HepG2 (cell line): ENCODE data around the gene AUTS2. TPM values are rescaled to one million over a fixed set of nuclear protein-coding genes. Genes with fewer than 3 reads are reported as not detected.

Experiments
- ATAC-seq: fragments of 200-7000 bp; cut with Tn5 transposase; 3 replicates; pipeline ENCODE4 v1.9.1; 2020; ENCODE audit warnings: mild to moderate bottlenecking, moderate library complexity
- BruUV-seq: library from RNA; stranded (reverse); fragments of 400-500 nt; replicated peaks from 2 replicates; lab custom pipeline; 2021; lab: Mats Ljungman, UMichigan
- CTCF ChIA-PET: fragments of 300-600 bp; formaldehyde crosslinking; extraction: SDS; loops from one replicate; lab custom pipeline; 2021; ENCODE audit warnings: low total read pairs, inconsistent platforms, low intra/inter-chr PET ratio; lab: Yijun Ruan, JAX
- POLR2A ChIA-PET: fragments of 350-600 bp; sonication (Branson Sonifier 250); formaldehyde crosslinking; loops from one replicate; lab custom pipeline; 2020; ENCODE audit warnings: antibody characterized with exemption, inconsistent platforms; lab: Yijun Ruan, JAX
- DNase-seq: peaks from one replicate; pipeline ENCODE4 v3.0.0-alpha.2; 2015; ENCODE audit warnings: low spot score
- FAIRE-seq: peaks from 3 replicates; lab custom pipeline; 2011; peaks lifted over from hg19 to GRCh38; lab: Jason Lieb, UNC
- H2AFZ ChIP-seq: one replicate; pipeline ENCODE4 v1.6.1; 2011; ENCODE audit warnings: low read length, inconsistent platforms
- H3K27ac ChIP-seq: fragments of 300-600 bp; 3 replicates; pipeline ENCODE4 v1.8.0; 2011; ENCODE audit warnings: mixed run types, mild to moderate bottlenecking, mixed read lengths, low read length, inconsistent platforms; ENCODE audit not compliant: insufficient read depth; ENCODE audit errors: extremely low read length
- H3K27me3 ChIP-seq, 2 experiments: fragments of 200-600 bp in 1 of 2; 2 replicates in 1 of 2; 3 replicates in 1 of 2; pipeline versions ENCODE4 v1.6.0 to v1.8.0; 2011; ENCODE audit warnings: low read length in 2 of 2, mild to moderate bottlenecking in 2 of 2, moderate library complexity in 2 of 2, inconsistent platforms in 1 of 2; ENCODE audit not compliant: insufficient read depth in 2 of 2, control insufficient read depth in 1 of 2
- H3K36me3 ChIP-seq, 2 experiments: fragments of 200-600 bp in 1 of 2; replicated peaks in 1 of 2; 2 replicates in 1 of 2; 3 replicates in 1 of 2; pipeline versions ENCODE4 v1.5.1 to v1.8.0; 2011; ENCODE audit warnings: low read length in 2 of 2, inconsistent platforms in 1 of 2; ENCODE audit not compliant: insufficient read depth in 2 of 2, control insufficient read depth in 1 of 2
- H3K4me1 ChIP-seq: 2 replicates; pipeline ENCODE4 v1.5.1; 2012; ENCODE audit warnings: low read length, inconsistent platforms; ENCODE audit not compliant: insufficient read depth
- H3K4me2 ChIP-seq: 2 replicates; pipeline ENCODE4 v1.6.0; 2011; ENCODE audit warnings: low read depth, low read length, inconsistent platforms
- H3K4me3 ChIP-seq, 3 experiments: fragments of 200-600 bp in 1 of 3; sonication (generic), shearing (Covaris generic) in 1 of 3; replicated peaks in 1 of 3; 2 replicates each; pipeline ENCODE4 v1.5.1; 2011 to 2016; ENCODE audit warnings: low read length in 3 of 3, inconsistent platforms in 2 of 3, low read depth in 2 of 3, mild to moderate bottlenecking in 2 of 3, control low read depth in 1 of 3, mixed read lengths in 1 of 3; ENCODE audit not compliant: insufficient read depth in 1 of 3
- H3K79me2 ChIP-seq: one replicate; pipeline ENCODE4 v1.6.1; 2011; ENCODE audit warnings: low read length, inconsistent platforms; ENCODE audit not compliant: insufficient read depth
- H3K9ac ChIP-seq: 2 replicates; pipeline ENCODE4 v1.6.0; 2011; ENCODE audit warnings: mild to moderate bottlenecking, low read depth, low read length, inconsistent platforms; ENCODE audit not compliant: insufficient read depth
- H3K9me3 ChIP-seq: 2 replicates; pipeline ENCODE4 v1.5.1; 2012; ENCODE audit warnings: mild to moderate bottlenecking, low read length
- H4K20me1 ChIP-seq: 2 replicates; pipeline ENCODE4 v1.6.0; 2011; ENCODE audit warnings: inconsistent platforms, mild to moderate bottlenecking, low read length, moderate library complexity; ENCODE audit not compliant: insufficient read depth
- BCL6 ChIP-seq: IDR thresholded peaks from 2 replicates; pipeline ENCODE4 v1.6.1; 2016; ENCODE audit warnings: missing genetic modification reagents, missing compliant biosample characterization
- BCLAF1 ChIP-seq: fragments of 450-650 bp; IDR thresholded peaks from 2 replicates; pipeline ENCODE4 v1.6.1; 2017; ENCODE audit warnings: mild to moderate bottlenecking
- DDIT3 ChIP-seq: sonication (generic); formaldehyde crosslinking; IDR thresholded peaks from 2 replicates; pipeline ENCODE4 v1.4.0; 2020; ENCODE audit warnings: mild to moderate bottlenecking, missing genetic modification reagents
- ELF1 ChIP-seq: sonication (generic); formaldehyde crosslinking; IDR thresholded peaks from 2 replicates; pipeline ENCODE4 v1.4.0; 2020; ENCODE audit warnings: missing genetic modification reagents
- ESRRA ChIP-seq: sonication (generic); formaldehyde crosslinking; IDR thresholded peaks from 2 replicates; pipeline ENCODE4 v1.5.1; 2020; ENCODE audit warnings: mild to moderate bottlenecking, low read depth, missing genetic modification reagents
- FOXP1 ChIP-seq, 2 experiments: fragments of 450-650 bp in 1 of 2; IDR thresholded peaks; 2 replicates each; pipeline ENCODE4 v1.6.1; 2017 to 2018; ENCODE audit warnings: antibody characterized with exemption in 1 of 2
- HNF4G ChIP-seq, 2 experiments: sonication (generic) in 1 of 2; formaldehyde crosslinking in 1 of 2; IDR thresholded peaks; 2 replicates each; pipeline versions ENCODE4 v1.4.0 to v1.6.1; 2011 to 2020; ENCODE audit warnings: borderline replicate concordance in 2 of 2, low read depth in 2 of 2, mild to moderate bottlenecking in 2 of 2, low read length in 1 of 2, missing genetic modification reagents in 1 of 2, moderate library complexity in 1 of 2
- TAF15 ChIP-seq: fragments of 200-400 bp; formaldehyde crosslinking; IDR thresholded peaks from one replicate; pipeline ENCODE4 v1.6.1; 2018; ENCODE audit warnings: mild to moderate bottlenecking, low read depth, low read length; ENCODE audit not compliant: poor library complexity, severe bottlenecking
- ZBTB40 ChIP-seq, 2 experiments: fragments of 450-650 bp in 1 of 2; sonication (generic) in 1 of 2; formaldehyde crosslinking in 1 of 2; IDR thresholded peaks; 2 replicates each; pipeline versions ENCODE4 v1.6.1 to v1.8.0; 2016 to 2022; ENCODE audit warnings: antibody characterized with exemption in 1 of 2, mild to moderate bottlenecking in 1 of 2, missing genetic modification reagents in 1 of 2
- ZC3H4 ChIP-seq: sonication (generic); formaldehyde crosslinking; IDR thresholded peaks from 2 replicates; pipeline ENCODE4 v1.4.0; 2020; ENCODE audit warnings: missing genetic modification reagents, borderline replicate concordance
- ZNF614 ChIP-seq: IDR thresholded peaks from 2 replicates; pipeline ENCODE4 v1.6.1; 2018; ENCODE audit warnings: missing biosample characterization, missing genetic modification reagents, inconsistent platforms, borderline replicate concordance
- WGBS: methylation state at CpG from one replicate; pipeline ENCODE4 v1.1.6; 2017; ENCODE audit warnings: low lambda C conversion rate; 5-methylcytosine and 5-hydroxymethylcytosine counted together
- in situ Hi-C: cut with HindIII; loops from 2 replicates; pipeline ENCODE4 v1.10.0; 2017; ENCODE audit warnings: low pct_unique_long_range_greater_than_20kb; ENCODE audit not compliant: extremely low pct_ligation_motif_present
- intact Hi-C: fragments of 100-400 bp; cut with micrococcal nuclease; formaldehyde crosslinking; loops from one replicate; pipeline ENCODE4 v1.10.0; 2022; ENCODE audit not compliant: unreplicated experiment
- polyA plus RNA-seq, 8 experiments: library from polyadenylated mRNA; depleted of rRNA in 3 of 8; stranded (reverse) in 7 of 8; unstranded in 1 of 8; fragments of >200 nt; fragmentation: Illumina TruSeq in 4 of 8; extraction: Trizol in 4 of 8; gene quantifications; 2 replicates each; pipeline versions ENCODE4 v1.2.1 to v1.2.3, GENCODE V29; 2011 to 2016; ENCODE audit warnings: low read depth in 4 of 8, missing spikeins in 1 of 8, mixed read lengths in 1 of 8; ENCODE audit not compliant: insufficient read depth in 1 of 8
- total RNA-seq, 5 experiments: library from RNA; depleted of rRNA; stranded (reverse); fragments of >200 nt; fragmentation: Illumina TruSeq; extraction: Trizol; gene quantifications; 2 replicates each; pipeline ENCODE4 v1.2.3, GENCODE V29; 2016; ENCODE audit warnings: low read depth in 1 of 5

AUTS2 gene
- total and polyA plus RNA-seq, 2 of the 13 experiments (the other 11 are each of a cell fraction or from before 2014, with no cell fraction given) = 0.38 TPM; not detected in 1

- Histone ChIP-seq H3K4me1 (no peaks in the 10 kb centered on the region), H2AFZ (no peak overlapping the region), H4K20me1 (no peaks in the 10 kb centered on the region), H3K4me3 (no peak overlapping the region), H3K27me3 (no peaks in the 10 kb centered on the region), H3K9ac (no peak overlapping the region), H3K27ac (no peak overlapping the region), H3K36me3 (no peaks in the 10 kb centered on the region), H3K4me2 (no peak overlapping the region), H3K9me3 (no peaks in the 10 kb centered on the region), H3K79me2 (no peaks in the 10 kb centered on the region)
- no peak for ATAC-seq
- 0% methylated on average over 3 of the region's 3 CpGs for WGBS
- ChIA-PET POLR2A (no interaction called here), CTCF (no interaction called here)
- BruUV-seq = no TSS peak
- intact Hi-C loops = no loop called here
- FAIRE-seq = no peak
- TF ChIP-seq DDIT3 (CRISPR knock-in tag) (no peak), ZBTB40 (IDR thresholded peaks at IDR 0.05) (no peak), ZBTB40 (CRISPR knock-in tag; IDR thresholded peaks at IDR 0.05) (no peak), TAF15 (no peak), HNF4G (IDR thresholded peaks at IDR 0.05; ENCODE audit: borderline replicate concordance, low read depth, low read length) (no peak), HNF4G (CRISPR knock-in tag; IDR thresholded peaks at IDR 0.05; ENCODE audit: borderline replicate concordance, low read depth) (no peak), FOXP1 (IDR thresholded peaks at IDR 0.05) (no peak), FOXP1 (CRISPR knock-in tag; IDR thresholded peaks at IDR 0.05) (no peak), ZNF614 (CRISPR knock-in tag) (no peak), ZC3H4 (CRISPR knock-in tag) (no peak), ELF1 (CRISPR knock-in tag) (no peak), BCL6 (CRISPR knock-in tag) (no peak), BCLAF1 (no peak), ESRRA (CRISPR knock-in tag) (no peak)
- in situ Hi-C loops = no loop called here
- no peak for DNase-seq
Measured at GRCh38 chr7:70047891-70048448, 449.7 kb downstream of the AUTS2 start.
